OCI-LY1 (cell line): Measurements from ENCODE around the gene ARHGAP18.

Experiments
- EZH2 ChIP-seq: fragments of 200-600 bp; sonication (generic), shearing (Covaris generic); IDR thresholded peaks from 2 replicates; pipeline ENCODE4 v1.8.0; 2017; ENCODE audit warnings: borderline replicate concordance, mixed run types, mild to moderate bottlenecking, antibody characterized with exemption, low read length, moderate library complexity, mixed read lengths
- TF ChIP-seq, protein P1 (sequence below): fragments of 200-600 bp; sonication (generic), shearing (Covaris generic); IDR thresholded peaks from 2 replicates; pipeline ENCODE4 v1.5.1; 2017; ENCODE audit warnings: mild to moderate bottlenecking, antibody characterized with exemption, low read length, moderate library complexity, mixed read lengths

DNA sequence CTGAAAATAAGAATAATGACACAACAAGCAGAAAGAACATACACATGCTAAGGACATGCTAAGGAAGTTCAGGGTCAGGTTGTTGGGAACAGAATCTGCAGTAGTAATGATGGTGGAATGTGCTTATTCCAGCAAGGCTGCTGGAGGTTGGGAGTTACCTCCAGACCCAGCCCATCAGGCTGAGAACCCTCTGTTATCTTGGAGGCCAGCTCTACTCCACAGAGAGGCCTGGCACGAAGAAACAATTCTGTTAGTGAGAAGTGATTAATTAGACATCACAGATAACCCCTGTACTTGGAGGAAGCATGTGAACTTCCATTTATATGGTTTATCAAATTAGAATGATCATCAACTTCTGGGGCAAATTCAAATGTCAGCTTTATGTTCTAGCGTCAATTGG lies 22.1 kb upstream of the ARHGAP18 start:
- TF ChIP-seq, protein P1, sequence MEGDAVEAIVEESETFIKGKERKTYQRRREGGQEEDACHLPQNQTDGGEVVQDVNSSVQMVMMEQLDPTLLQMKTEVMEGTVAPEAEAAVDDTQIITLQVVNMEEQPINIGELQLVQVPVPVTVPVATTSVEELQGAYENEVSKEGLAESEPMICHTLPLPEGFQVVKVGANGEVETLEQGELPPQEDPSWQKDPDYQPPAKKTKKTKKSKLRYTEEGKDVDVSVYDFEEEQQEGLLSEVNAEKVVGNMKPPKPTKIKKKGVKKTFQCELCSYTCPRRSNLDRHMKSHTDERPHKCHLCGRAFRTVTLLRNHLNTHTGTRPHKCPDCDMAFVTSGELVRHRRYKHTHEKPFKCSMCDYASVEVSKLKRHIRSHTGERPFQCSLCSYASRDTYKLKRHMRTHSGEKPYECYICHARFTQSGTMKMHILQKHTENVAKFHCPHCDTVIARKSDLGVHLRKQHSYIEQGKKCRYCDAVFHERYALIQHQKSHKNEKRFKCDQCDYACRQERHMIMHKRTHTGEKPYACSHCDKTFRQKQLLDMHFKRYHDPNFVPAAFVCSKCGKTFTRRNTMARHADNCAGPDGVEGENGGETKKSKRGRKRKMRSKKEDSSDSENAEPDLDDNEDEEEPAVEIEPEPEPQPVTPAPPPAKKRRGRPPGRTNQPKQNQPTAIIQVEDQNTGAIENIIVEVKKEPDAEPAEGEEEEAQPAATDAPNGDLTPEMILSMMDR = no peak
- TF ChIP-seq EZH2 = no peak
